Retina (tissue), 1 donor: ENCODE data around the gene CREB3L2.

ENCODE experiments used
- DNase-seq: peaks from one replicate; pipeline ENCODE4 v3.0.0-alpha.2; 2016

CREB3L2 gene

DNA sequence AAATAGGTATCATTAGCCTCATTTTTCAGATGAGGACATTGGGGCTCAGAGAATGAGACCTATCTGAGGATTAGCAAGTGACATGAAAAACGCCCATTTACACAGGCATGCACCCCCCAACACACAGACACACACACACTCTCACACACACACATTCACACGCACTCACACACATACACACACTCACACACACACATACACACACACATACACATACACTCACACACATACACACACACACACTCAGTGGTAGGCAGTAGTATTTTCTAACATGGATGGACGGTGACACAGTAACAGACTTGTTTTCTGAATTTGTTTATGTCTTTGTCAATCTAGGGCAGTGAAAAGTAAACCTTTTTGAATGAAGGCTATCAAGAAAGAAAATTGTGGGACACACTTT, 176.4 kb downstream of the CREB3L2 start:
- no peak for DNase-seq
